CD4-positive, alpha-beta T cell treated with Interleukin-12 subunit alpha and Interleukin-12 subunit beta, for 1 hour (primary cell): ENCODE results near the gene CPA5.

Experiments used
- DNase-seq: peaks from one replicate; pipeline ENCODE4 v3.0.0-alpha.2; 2020

CPA5 gene

DNA sequence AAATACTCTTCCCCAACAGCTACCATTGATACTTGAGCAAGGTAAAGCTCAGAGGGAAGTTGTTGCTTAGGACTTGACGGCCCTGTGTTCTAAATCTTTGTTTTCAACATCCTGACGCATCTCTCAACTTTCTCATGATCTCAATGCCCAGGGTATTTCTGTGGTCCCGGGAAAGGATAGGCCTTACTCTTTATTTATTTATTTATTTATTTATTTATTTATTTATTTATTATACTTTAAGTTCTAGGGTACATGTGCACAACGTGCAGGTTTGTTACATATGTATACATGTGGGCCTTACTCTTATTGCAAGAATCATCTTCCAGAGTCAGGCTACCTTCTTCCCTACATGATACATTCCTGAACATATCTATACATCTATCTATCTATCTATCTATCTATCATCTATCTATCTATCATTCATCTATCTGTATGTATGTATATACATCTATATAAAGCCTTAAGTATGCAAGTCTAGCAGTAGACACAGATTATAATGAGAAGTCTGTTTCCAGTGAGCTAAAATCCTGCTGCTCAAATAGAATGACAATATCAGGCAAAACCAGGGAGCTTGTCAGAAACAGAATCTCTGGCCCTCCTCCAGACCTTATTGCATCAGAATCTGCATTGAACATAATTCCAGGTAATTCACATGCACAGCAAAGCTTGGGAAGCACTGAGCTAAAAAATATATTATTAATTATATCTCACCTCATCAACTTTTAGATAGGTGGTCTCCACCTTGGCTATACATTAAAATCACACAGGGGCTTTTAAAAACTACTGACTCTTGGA is 12.2 kb upstream of the CPA5 start:
- no peak for DNase-seq

DNA sequence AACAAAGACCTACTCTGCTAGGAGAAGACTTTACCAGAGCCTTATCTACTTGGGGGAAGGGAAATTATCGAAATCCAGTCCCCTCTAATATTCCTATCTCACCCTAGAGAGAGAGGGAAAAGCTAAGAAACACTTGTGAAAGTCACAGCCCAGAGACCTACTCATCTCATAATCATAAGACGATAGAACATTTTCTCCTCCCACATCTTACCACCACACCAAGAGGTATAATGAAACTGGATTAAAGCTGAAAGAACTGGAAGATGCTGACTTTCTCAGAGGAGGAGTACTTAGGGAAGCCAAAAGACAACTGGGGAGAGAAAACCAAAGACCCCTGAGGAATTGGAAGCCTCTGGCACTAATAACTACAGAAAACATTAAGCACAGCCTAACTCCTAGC is 10.8 kb upstream of the CPA5 start:
- DNase-seq, result no peak

DNA sequence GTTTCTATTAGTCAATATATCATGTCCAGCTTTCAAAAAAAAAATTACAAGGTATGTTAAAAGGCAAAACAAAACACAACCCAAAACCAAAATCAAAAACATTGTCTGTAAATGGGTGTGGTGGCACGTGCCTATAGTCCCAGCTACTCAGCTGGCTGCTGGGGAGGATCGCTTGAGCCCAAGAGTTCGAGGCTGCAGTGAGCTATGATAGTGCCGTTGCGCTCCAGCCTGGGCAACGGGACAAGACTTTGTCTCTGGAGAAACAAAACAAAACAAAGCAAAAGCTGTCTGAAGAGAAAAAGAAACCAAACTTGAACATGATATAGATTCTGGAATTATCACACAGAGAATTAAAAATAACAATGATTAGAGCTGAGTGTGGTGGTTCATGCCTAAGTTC is 10.3 kb upstream of the CPA5 start:
- DNase-seq, result no peak

GRCh38 chr7:130337410-130337971 is 7.1 kb upstream of the CPA5 start:
- no peak for DNase-seq

- no peak for DNase-seq
Measured at GRCh38 chr7:130338233-130338632, 6.4 kb upstream of the CPA5 start.

DNA sequence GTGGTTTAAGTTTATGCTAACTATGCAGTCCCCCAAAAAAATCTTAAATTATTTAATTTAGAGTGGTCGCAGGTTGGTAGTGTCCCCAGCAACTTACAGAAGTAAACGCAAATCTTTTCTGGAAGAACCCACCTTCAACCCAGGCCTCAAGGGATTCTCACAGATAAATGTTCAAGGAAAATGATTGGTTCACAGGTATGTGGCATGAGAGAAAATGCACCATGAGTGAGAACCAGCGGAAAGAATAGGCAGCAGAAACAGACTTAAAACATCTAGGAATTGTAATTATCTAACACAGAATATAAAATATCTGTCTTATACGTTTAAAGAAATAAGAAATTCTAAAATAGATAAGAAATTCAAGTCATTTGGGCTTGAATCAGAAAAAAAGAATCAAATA is 2.7 kb upstream of the CPA5 start:
- no peak for DNase-seq

GRCh38 chr7:130342701-130343380 is 1.8 kb upstream of the CPA5 start:
- DNase-seq, result no peak

- no peak for DNase-seq
Measured at GRCh38 chr7:130345136-130345535, 520 bp downstream of the CPA5 start.

GRCh38 chr7:130345725-130346124 is 1.1 kb downstream of the CPA5 start:
- DNase-seq, result no peak

GRCh38 chr7:130346177-130346905 is 1.7 kb downstream of the CPA5 start:
- DNase-seq, result no peak

- DNase-seq, result no peak
Measured at GRCh38 chr7:130346941-130347340, 2.3 kb downstream of the CPA5 start.

GRCh38 chr7:130349911-130350782 is 5.5 kb downstream of the CPA5 start:
- no peak for DNase-seq

DNA sequence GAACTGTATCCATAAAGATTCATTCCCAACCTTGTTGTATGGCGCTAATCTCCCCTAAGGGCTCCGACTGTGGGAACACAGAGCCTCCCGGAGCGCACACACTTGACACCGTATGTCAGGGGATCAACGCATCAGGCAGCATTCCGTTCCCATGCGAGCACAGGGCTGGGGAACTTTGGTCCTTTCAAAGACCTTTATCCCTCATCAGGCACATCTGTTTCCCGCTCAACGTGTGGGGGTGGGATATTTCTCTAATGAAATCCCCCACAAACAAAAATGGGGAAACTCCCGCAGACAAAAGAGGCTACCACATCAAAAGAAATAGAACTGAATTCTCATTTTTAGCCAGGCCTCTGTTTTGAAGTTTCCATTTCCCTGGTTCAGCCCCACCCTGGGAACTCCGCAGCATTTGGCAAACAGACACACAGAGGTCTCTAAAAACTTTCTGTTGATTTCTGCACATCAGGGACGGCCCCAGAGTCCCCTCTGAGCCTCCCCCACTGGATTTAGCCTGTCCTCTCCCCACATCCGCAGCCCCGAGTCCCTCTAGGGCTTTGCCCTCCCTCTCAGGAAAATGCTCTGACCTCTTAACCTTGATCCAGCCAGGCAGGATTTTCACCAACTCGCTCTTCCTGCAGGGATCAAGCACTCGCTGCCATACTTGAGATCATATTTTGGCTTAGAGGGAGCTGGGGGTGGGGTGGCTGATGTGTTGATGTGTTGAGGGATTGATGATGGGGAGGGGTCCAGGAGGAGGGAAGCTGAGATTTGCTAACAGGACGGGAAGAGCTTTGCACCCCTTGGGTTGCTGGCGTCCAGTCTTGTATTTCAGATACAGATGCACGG is 6.6 kb downstream of the CPA5 start:
- DNase-seq, result no peak

- DNase-seq, result no peak
Measured at GRCh38 chr7:130351791-130352090, 7.1 kb downstream of the CPA5 start.

DNA sequence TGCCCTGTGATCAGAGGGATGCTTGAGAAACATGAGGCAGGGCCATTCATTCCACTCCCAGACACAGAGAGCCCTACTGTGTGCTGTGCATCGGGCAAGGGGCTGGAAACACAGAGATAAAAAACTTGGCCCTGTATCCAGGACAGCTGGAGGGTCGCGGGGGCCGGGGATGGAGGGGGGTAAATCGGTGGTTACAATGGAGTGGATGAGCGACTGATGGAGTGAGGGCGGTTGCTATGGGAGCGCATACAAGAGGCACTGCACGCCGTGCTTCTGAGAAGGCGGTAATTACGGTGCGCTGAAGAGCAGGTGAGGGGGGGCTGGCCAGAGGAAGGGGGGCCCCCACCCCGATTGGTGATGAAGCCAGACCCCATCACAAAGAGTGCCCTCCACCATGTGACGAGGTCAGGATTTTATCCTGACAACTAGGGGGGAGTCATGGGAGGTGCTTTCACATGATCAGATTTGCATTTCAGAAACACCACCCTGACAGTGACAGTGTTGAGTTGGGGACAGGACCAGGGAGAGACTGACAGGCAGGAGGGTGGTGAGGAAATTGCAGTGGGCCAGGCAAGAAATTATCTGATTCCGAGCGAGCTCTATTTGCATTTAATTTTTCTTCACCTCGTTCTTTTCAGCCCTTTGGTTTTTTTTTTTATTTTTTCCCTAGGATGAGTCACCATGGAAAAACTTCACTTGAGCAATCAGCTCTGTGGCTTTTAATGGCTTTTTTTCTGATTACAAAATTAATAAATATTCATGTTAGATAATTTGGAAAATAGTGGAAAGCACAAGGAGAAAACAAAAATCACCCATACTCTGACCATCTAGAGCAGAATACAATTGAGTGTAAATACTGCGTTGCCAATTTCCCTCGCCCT is 7.8 kb downstream of the CPA5 start:
- no peak for DNase-seq

DNA sequence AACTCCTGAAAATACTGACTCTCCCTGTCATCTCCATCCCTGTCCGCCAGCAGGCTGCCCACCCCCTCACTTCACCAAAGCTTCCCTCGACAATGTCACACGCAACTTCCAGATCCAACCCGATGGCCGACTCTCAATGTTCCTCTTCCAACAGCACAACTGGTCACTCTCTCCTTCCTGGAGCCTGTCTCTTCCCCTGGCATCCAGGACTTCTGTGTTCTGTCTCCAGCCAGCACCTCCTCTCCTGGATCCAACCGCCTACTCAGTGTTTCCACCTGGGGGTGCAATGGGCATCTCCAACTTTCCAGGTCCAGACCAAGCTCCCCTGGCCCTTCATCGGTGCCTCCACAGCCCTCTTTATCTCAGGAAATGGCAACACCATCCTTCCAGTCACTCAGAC is 8.6 kb downstream of the CPA5 start:
- DNase-seq, result no peak

DNA sequence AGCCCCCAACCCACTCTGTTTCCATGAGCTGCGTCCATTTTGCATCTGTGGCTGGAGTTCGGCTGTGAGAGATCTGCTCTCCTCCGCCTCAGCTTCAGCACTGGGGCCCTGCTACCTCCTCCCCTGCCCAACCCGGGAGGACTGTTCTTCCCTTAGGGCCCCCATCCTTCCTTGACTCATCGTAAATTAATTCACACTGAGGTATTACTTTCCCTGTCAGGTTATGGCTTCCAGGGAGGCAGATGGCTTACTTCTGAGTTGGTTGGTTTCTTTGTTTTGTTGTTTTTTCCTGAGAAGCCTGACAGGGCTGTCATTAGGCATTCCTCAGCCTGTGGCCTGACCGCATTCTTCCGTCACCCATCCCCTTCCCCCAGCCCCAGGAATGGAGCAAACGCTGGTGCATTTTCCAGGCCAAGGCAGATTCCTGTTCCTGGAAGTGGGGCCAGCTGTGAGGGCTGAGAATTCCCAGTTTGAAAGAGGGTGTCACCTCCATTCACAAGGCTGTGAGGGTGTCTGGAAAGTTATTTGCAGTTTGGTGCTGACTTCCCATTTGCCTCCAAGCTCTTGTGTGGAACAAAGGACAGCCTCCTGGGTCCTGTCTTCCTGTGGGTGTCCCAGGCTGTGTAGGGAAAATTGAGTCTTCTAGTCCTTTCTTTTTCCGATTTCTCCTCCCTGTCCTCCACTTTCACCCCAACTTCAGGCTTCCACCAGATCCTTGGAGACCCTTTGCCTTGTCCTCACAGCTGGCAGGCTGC is 11.7 kb downstream of the CPA5 start:
- no peak for DNase-seq

DNA sequence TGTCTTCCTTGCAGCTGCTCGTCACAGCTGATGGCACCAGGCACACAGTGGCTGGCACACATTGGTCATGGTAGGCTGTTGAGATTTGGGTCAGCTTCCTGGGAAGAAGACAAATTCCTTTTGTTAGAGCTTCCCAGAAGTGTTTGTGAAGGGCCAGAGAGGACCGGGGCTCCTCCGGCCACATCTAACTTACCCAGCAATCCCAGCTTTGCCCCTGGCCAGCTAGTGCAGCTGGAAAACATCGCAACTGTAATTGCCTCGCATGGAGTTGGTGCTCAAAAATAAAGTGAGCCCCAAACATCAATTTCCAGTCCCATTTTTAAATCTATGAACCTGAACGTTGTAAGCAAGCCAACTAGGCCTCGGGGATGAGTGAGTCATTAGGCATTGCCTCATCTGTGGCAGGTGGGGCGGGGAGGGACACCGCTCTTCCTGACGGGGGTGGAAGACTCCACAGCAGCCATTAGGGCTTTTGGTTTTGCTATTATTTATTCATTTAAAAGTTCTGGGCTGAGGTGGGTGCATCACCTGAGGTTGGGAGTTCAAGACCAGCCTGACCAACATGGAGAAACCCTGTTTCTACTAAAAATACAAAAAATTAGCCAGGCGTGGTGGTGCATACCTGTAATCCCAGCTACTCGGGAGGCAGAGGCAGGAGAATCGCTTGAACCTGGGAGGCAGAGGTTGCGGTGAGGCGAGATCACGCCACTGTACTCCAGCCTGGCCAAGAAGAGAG is 12.4 kb downstream of the CPA5 start:
- no peak for DNase-seq

DNA sequence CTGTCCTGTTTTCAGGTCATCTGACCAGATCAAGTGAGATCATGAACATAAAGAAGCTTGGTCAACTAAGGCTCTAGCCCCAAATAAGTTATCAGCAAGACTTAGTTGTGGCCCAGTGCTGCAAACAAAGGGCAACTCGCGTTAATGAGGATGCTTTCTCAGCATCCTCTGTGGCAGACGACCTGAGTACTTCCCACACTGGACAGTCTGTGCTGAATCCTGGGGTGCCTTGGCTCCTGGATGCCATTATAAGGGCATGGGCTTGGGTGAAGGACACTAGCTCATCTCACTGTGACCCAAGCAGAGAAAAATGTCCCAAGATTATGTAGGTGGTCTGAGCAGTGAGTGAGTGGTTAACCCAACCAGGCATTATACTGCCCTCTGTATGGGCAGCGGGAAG is 13.9 kb downstream of the CPA5 start:
- no peak for DNase-seq
